Measurements from ENCODE around the gene BICD1. TPM values are rescaled to one million over a fixed set of nuclear protein-coding genes. Genes with fewer than 3 reads are reported as not detected.

BICD1 gene
- total and polyA plus RNA-seq, 10 donors = 8.5 to 62.9 (median 44.2) TPM

DNA sequence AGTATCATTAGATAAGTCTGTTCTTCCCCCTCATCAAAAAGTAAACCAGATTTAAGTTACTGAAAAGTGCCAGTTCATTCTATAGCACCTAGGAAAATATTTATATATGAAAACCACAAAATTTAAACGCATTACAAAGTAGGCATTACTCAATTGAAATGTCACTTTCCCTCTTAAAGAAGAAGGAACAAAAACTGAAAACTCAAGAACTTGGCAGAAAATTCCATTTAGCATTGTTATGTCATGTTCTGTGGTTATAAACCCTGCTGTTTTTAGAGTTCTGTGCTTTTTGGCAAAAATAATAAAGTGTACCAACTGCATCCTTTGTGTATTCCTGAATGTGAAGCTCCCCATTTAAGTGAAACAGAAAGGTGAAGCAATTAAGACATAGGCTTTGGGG is 296.3 kb downstream of the BICD1 start:
- Histone ChIP-seq H3K36me3 (no peaks in the 10 kb centered on the region), H3K27ac (peak overlapping the region in 1 of 8 donors; percentile 11), H3K27me3 (replicated peaks in 1 of 7) (peaks cover 0 to 44% (median 11%) of the 10 kb centered on the region in 7 donors), H3K9me3 (no peaks in the 10 kb centered on the region), H3K4me1 (peaks cover 0 to 32% (median 18%) of the 10 kb centered on the region in 6 donors), H3K4me3 (no peak overlapping the region)
- 13 to 24% (median 19%) methylated on average over 1 of the region's 1 CpG for WGBS, 5 donors
- intact Hi-C loops (cut with DNase I; ENCODE audit: low total_unique reads) = no loop called here
- DNase-seq = no peak
- TF ChIP-seq POLR2A (IDR thresholded peaks at IDR 0.05) (no peak), POLR2AphosphoS5 (IDR thresholded peaks at IDR 0.05) (no peak)
- TF ChIP-seq, protein P1, sequence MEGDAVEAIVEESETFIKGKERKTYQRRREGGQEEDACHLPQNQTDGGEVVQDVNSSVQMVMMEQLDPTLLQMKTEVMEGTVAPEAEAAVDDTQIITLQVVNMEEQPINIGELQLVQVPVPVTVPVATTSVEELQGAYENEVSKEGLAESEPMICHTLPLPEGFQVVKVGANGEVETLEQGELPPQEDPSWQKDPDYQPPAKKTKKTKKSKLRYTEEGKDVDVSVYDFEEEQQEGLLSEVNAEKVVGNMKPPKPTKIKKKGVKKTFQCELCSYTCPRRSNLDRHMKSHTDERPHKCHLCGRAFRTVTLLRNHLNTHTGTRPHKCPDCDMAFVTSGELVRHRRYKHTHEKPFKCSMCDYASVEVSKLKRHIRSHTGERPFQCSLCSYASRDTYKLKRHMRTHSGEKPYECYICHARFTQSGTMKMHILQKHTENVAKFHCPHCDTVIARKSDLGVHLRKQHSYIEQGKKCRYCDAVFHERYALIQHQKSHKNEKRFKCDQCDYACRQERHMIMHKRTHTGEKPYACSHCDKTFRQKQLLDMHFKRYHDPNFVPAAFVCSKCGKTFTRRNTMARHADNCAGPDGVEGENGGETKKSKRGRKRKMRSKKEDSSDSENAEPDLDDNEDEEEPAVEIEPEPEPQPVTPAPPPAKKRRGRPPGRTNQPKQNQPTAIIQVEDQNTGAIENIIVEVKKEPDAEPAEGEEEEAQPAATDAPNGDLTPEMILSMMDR (IDR thresholded peaks at IDR 0.05 in 8 of 11, conservative IDR thresholded peaks at IDR 0.05 in 3 of 11) = no peak

DNA sequence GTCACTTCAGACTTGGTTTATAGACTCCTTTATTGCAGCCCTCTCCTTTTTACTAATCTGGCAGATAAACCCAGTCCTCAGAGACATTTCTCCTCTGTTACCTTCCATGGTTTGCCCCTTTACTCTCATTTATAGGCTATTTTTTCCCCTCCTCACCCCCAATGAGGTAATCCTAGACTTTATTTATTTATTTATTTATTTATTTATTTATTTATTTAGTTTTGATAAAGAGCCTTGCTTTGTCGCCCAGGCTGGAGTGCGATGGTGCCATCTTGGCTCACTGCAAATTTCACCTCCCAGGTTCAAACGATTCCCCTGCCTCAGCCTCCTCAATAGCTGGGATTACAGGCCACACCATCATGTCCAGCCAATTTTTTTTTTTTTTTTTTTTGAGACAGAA is 301.1 kb downstream of the BICD1 start:
- Histone ChIP-seq H3K4me3 (no peak overlapping the region), H3K27ac (no peak overlapping the region), H3K36me3 (no peaks in the 10 kb centered on the region), H3K4me1 (peaks cover 0 to 6% (median 0%) of the 10 kb centered on the region in 6 donors), H3K27me3 (replicated peaks in 1 of 7) (peaks cover 0 to 5% (median 0%) of the 10 kb centered on the region in 7 donors), H3K9me3 (no peaks in the 10 kb centered on the region)
- intact Hi-C loops (cut with DNase I; ENCODE audit: low total_unique reads) = no loop called here
- WGBS, 5 donors = 91 to 98% (median 96%) methylated on average over 3 of the region's 3 CpGs
- no peak for DNase-seq
- TF ChIP-seq POLR2AphosphoS5 (IDR thresholded peaks at IDR 0.05) (no peak), POLR2A (IDR thresholded peaks at IDR 0.05) (no peak)
- TF ChIP-seq, protein P1 (IDR thresholded peaks at IDR 0.05 in 8 of 11, conservative IDR thresholded peaks at IDR 0.05 in 3 of 11) = no peak

DNA sequence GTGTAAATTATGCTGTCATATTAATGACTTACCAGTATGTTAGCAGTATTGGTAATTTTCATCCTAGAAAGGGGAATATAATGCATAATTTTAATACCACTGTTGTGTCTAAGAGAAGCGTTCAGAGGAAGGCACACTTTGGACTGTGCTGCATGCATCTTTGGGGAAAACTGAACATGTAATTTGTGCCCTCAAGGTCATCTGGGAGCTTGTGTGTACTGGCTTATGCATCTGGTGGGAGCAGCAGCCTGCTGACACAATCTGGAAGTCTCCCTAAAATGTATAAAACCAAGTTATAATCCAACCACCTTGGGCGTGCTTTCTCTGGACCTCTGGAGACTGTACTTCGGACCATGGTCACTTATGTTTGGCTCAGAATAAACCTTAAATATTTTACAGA is 306.8 kb downstream of the BICD1 start:
- no peaks in the 10 kb centered on the region for H3K36me3 ChIP-seq
- no peak overlapping the region for H3K27ac ChIP-seq
- intact Hi-C loops (cut with DNase I; ENCODE audit: low total_unique reads) = no loop called here
- no peak overlapping the region for H3K4me3 ChIP-seq
- no peaks in the 10 kb centered on the region for H3K9me3 ChIP-seq
- no peaks in the 10 kb centered on the region for H3K4me1 ChIP-seq
- no peak for DNase-seq
- 81 to 93% (median 89%) methylated on average over 3 of the region's 3 CpGs for WGBS, 5 donors
- TF ChIP-seq POLR2AphosphoS5 (IDR thresholded peaks at IDR 0.05) (no peak), POLR2A (IDR thresholded peaks at IDR 0.05) (no peak)
- TF ChIP-seq, protein P1 (IDR thresholded peaks at IDR 0.05 in 8 of 11, conservative IDR thresholded peaks at IDR 0.05 in 3 of 11) = no peak
- no peaks in the 10 kb centered on the region for H3K27me3 ChIP-seq (replicated peaks in 1 of 7)

DNA sequence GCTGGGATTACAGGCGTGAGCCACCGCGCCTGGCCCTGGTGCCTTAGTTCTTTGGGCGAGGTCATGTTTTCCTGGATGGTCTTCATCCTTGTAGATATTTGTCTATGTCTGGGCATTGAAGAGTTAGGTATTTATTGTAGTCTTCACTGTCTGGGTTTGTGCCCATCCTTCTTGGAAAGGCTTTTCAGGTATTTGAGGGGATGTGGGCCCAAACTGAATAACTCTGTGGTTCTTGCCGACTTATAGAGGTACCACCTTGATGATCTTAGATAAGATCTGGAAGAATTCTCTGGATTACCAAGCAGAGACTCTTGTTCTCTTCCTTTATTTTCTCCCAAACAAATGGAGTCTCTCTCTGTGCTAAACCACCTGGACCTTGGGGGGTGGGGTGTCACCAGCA is 311.6 kb downstream of the BICD1 start:
- Histone ChIP-seq H3K4me1 (peaks cover 0 to 9% (median 0%) of the 10 kb centered on the region in 6 donors), H3K9me3 (no peaks in the 10 kb centered on the region), H3K27ac (no peak overlapping the region), H3K36me3 (no peaks in the 10 kb centered on the region), H3K27me3 (replicated peaks in 1 of 7) (no peaks in the 10 kb centered on the region), H3K4me3 (no peak overlapping the region)
- WGBS, 5 donors = 96 to 99% (median 96%) methylated on average over 5 of the region's 5 CpGs
- no peak for DNase-seq
- TF ChIP-seq, protein P1 (IDR thresholded peaks at IDR 0.05 in 8 of 11, conservative IDR thresholded peaks at IDR 0.05 in 3 of 11) = no peak
- TF ChIP-seq POLR2A (IDR thresholded peaks at IDR 0.05) (no peak), POLR2AphosphoS5 (IDR thresholded peaks at IDR 0.05) (no peak)
- intact Hi-C loops (cut with DNase I; ENCODE audit: low total_unique reads) = no loop called here

Measured in spleen (tissue), 11 donors.